GM19324 (cell line): ENCODE data around the gene CCDC178.
"Not testable (repeated sequence)": the region's sequence is repeated elsewhere in the genome, so short reads cannot be mapped to it uniquely, and the experiment has no call there.

Experiments used
- ATAC-seq: cut with Tn5 transposase; IDR thresholded peaks from one replicate; pipeline ENCODE4 v1.9.1; 2021; ENCODE audit warnings: mild to moderate bottlenecking, moderate library complexity; ENCODE audit not compliant: unreplicated experiment, low FRiP score

The CCDC178 gene

DNA sequence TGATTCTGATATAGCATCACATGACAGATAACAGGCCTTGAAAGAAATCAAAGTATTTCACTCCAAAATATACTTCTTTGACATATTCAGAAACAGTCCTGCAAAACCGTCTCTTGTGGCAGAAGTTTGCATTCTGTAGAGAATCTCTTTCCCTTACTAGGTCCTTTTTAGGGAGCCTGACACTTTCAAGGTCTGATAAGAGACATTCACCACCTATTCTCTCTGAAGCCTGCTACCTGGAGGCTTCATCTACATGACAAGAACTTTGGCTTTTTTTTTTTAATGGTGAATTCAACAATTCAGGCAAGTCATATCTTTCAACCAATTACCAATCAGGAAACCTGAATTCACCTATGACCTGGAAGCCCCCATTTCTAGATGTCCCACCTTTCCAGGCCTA lies 83.8 kb downstream of the CCDC178 start:
- ATAC-seq: no peak

DNA sequence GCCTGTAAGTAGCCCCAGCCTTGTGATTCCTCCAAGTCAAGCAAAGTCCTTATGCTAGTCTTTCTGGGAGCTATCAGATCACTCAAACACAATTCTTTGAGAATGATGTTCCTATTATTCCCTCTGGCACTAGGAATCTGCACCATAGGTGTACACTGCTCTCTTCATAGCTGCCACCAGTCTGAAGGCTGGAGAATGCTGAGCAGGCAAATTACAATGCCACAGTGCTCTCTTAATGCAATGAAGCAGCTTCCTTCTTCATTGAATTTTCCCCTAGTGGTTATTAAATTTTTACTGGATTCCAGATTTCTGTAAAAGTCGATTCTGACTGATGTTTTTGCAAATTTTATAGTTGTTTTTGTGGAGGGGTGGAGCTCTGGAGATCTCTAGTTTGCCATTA lies 84.8 kb downstream of the CCDC178 start:
- no peak for ATAC-seq

DNA sequence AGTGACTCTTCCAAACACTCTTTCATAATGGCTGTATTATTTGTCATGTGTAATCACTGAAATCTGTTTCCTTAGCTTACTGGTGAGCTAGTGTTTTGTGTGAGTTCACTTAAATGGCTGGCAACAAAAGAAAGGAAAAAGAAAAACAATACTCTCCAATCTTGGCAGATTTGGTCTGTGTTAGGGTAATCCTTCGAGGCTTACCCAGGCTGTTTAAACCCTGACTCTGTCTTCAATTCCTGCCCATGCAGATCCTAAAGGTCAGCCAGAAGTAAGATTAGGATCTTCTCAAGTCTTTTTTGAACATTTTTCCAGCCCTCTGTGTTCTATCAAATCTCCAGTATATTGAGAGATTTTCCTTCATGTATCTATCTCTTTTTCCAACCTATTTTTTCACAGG lies 85.3 kb downstream of the CCDC178 start:
- ATAC-seq: no peak

GRCh38 chr18:33350256-33350655 lies 90.3 kb downstream of the CCDC178 start:
- no peak for ATAC-seq

GRCh38 chr18:33339733-33340132 lies 100.8 kb downstream of the CCDC178 start:
- not testable (repeated sequence) for ATAC-seq

DNA sequence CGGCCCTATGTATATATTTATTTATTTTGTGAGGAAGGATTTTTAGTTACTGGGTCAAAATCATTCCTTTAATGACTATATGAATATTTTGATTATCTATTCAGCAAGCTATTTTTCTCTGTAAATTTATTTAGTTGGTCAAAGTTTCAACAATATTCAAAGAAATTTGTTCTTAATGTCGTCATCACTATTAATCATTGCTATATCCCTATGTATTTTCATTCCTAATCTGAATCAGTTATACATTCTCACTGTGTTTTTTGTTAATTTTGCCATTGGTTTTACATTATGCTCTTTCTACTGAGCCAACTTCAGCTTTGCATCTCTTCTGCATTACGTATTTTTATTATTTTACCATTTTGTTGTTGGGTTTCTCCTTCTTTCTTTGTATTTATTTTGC lies 105.7 kb downstream of the CCDC178 start:
- no peak for ATAC-seq

DNA sequence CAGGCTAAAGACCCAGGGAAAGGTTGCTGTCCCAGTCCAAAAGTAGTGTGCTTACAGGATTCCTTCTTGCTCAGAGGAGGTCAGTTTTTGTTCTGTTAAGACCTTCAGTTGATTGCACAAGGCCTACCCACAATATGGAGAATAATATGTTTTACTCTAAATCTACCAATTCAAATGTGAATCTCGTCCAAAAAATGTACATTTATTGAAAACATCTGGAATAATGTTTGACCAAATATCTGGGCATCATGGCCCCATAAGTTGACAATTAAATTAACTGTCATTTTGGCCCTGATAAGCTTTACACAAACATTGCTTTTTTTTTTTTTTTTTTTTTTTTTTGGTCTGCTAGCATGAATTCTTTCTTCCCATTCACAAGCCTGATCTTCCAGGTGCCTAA lies 109.8 kb downstream of the CCDC178 start:
- no peak for ATAC-seq

DNA sequence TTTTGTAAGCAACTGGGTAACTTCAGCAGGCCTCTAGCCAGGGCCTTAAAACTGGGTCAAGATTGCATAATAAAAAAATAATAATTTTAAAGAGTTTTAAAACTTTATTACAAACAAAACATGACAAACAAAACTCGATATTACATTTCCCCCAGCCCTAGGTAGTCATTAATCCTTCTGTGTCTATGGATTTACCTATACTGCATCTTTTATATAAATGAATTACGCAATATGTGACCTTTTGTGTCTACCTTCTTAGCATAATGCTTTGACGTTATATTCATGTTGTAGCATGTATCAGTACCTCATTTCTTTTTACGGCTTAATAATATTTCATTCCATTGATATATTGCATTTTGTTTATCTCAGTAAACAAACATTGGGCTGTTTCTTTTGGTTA lies 113.5 kb downstream of the CCDC178 start:
- ATAC-seq: no peak

DNA sequence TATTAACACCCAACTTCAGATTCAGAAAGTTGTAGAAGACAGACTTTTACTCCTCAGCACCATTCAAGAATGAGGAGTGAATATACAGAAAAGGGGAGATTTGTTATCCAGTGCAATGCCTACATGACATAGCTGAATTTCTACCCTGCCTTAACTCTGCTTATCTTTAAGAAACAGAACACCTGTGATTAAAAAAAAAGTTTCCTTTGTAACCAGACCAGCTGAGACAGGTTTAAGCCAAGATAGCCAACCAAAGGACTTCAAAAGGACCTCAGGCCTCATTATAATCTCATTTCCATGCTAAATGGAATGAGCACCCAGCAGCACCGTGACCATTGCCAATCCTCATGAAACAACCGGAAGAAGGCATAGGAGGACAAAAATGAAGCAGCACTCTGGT lies 122.9 kb downstream of the CCDC178 start:
- ATAC-seq: no peak

DNA sequence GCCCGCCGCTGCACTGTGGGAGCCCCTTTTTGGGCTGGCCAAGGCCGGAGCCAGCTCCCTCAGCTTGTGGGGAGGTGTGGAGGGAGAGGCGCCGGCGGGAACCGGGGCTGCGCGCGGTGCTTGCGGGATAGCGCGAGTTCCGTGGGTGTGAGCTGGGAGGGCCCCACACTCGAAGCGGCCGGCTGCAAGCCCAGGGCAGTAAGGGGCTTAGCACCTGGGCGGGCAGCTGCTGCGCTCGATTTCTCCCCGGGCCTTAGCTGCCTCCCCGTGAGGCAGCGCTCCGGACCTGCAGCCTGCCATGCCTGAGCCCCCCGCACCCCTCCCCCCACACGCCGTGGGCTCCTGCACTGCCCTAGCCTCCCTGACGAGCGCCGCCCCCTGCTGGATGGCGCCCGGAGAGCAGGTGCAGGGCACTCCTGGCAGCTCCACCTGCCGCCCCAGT lies 124.4 kb downstream of the CCDC178 start:
- ATAC-seq: no peak

DNA sequence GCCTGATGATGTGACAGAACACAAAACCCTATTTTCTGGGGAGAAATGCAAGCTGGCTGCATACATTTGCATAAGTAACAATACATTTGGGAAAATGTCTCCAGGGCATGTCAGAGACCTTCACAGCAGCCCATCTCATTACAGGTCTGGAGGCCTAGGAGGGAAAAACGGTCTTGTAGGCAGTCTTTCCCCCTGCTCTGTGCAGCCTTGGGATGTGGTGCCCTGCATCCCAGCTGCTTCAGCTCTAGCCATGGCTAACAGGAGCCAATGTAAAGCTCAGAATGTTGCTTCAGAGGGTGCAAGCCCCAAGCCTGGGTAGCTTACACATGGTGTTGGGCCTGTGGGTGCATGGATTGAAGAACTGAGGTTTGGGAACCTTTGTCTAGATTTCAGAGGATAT lies 133.0 kb downstream of the CCDC178 start:
- ATAC-seq: no peak

DNA sequence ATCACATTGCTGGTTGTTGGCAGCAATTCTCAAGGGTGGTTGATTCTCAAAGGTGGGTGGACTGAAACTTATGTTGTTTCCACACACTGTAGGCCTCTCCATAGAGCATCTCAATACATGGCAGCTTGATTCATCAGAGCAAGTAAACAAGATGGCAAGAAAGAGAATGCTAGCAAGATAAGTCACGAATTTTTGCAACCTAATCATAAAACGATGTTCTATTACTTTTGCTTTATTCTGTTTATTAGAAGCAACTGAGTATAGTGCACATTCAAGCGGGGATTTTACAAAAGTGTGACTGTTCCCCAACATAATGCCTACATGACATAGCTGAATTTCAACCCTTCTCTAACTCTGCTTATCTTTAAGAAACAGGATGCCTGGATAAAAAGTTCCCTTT lies 136.2 kb downstream of the CCDC178 start:
- ATAC-seq: no peak

GRCh38 chr18:33291539-33291938 lies 149.0 kb downstream of the CCDC178 start:
- ATAC-seq: no peak

DNA sequence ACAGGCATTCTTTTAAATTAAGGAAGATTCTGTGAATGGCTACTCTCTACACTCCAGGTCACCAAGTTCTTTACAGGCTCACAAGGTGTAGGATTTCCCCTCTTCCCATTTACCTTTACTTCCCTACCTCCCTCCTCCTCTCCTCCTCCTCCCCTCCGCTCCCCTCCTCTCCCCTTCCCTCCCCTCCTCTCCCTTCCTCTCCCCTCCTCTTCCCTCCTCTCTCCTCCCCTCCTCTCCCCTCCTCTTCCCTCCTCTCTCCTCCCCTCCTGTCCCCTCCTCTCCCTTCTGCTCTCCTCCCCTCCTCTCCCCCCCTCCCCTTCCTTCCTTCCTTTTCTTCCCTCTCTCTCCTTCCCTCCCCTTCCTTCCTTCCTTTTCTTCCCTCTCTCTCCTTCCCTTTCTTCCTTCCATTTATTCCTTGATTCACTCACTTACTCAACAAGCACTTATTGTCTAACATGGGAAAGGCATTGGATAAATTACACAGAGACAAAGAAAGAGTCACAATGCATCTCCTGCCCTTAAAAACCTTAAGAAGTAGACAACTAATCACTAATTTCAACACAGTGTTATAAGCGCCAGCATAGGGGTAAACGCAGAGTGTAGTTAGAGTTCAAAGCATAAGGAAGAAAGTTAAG lies 152.3 kb downstream of the CCDC178 start:
- ATAC-seq: no peak

DNA sequence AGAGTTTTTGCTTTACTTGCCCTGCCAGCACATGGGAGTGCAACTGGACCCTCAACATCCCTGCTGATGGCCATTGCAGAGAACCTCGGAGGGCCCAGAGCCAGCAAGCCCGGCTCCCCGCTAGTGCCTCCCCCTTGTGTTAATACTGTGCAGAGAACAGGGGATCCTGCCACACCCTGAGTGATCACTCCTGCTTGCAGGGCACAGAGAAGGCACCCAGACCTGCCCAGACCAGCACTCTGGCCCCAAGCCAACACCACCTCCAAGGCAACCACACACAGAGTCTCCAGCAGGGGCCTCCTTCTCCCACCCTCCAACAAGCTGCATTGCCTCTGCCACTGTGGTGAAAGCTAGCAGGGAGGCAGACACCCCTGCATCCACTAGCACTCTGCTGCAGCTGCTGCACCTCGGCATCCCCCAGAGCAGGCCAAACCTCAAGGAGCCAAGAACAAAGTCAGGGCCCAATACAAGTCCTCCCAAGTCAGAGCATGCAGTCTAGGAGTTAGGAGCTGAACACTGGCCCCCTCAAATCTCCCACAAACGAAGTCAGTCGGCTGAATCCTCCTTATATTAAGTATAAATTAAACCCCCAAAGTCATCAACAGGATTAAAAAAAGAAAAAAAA lies 157.7 kb downstream of the CCDC178 start:
- no peak for ATAC-seq

DNA sequence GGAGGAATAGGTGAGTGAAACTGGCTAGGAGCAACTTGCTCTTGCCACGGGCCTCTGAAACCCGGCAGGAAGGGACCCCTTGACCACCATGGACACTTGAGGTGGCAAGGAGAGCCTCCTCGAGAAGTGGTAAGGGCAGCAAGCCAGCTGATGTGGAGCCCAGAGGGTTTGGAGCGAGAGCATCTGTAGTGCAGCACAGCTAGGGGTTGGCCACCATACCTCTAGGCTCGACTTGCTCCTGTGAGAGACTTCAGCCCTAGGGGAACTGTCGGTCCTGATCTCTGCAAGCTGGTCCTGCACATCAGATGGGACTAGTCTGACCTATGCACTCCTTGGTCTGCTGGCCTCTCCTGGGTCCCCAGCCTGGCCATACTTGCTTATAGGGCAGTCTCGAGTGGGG lies 158.4 kb downstream of the CCDC178 start:
- no peak for ATAC-seq

DNA sequence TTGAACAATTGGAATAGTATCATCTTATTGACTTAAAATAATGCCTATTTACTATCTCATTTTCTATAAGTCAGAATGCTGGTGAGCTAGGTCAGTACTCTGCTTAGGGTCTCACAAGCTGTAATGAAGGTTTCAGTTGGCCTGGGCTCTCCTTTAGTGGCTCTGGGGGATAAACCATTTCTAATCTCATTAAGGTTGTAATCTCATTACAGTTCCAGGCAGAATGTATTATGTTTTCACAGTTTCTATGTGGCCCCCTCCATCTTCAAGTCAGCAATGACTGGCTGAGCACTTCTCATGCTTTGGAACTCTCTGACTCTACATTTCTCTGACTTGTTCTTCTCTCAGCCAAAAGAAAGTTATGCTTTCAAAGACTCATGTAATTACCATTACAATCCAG lies 163.1 kb downstream of the CCDC178 start:
- ATAC-seq: no peak

GRCh38 chr18:33275843-33276242 lies 164.7 kb downstream of the CCDC178 start:
- no peak for ATAC-seq

GRCh38 chr18:33270297-33270696 lies 170.2 kb downstream of the CCDC178 start:
- no peak for ATAC-seq

- ATAC-seq: no peak
Observed at GRCh38 chr18:33269223-33269622, 171.3 kb downstream of the CCDC178 start.

GRCh38 chr18:33264566-33264965 lies 176.0 kb downstream of the CCDC178 start:
- no peak for ATAC-seq

GRCh38 chr18:33239298-33239697 lies 201.2 kb downstream of the CCDC178 start:
- ATAC-seq: no peak

GRCh38 chr18:33232318-33232626 lies 208.2 kb downstream of the CCDC178 start:
- no peak for ATAC-seq
